Neutrophil (primary cell): ENCODE results near the gene INPP5A.
"Not testable (repeated sequence)": the region's sequence is repeated elsewhere in the genome, so short reads cannot be mapped to it uniquely, and the experiment has no call there.

ENCODE experiments used
- H3K27ac ChIP-seq: fragments of 200-600 bp; sonication (generic); 2 replicates; pipeline ENCODE4 v1.5.1; 2016; ENCODE audit warnings: mild to moderate bottlenecking, moderate library complexity
- H3K27me3 ChIP-seq: fragments of 200-600 bp; sonication (generic); 2 replicates; pipeline ENCODE4 v1.6.0; 2016; ENCODE audit warnings: mild to moderate bottlenecking
- H3K36me3 ChIP-seq: fragments of 200-600 bp; sonication (generic); 2 replicates; pipeline ENCODE4 v1.5.1; 2017
- H3K4me1 ChIP-seq, 2 experiments: fragments of 200-600 bp in 1 of 2; sonication (generic) in 1 of 2; 1 replicate in 1 of 2; 2 replicates in 1 of 2; pipeline versions ENCODE4 v1.5.1 to v1.6.1; 2013 to 2016; ENCODE audit warnings: low read depth in 1 of 2, low read length in 1 of 2, mild to moderate bottlenecking in 1 of 2, moderate library complexity in 1 of 2; ENCODE audit not compliant: control insufficient read depth in 1 of 2, insufficient read depth in 1 of 2
- H3K4me3 ChIP-seq, 2 experiments: fragments of 200-600 bp in 1 of 2; sonication (generic) in 1 of 2; 1 replicate in 1 of 2; 2 replicates in 1 of 2; pipeline ENCODE4 v1.5.1; 2013 to 2016; ENCODE audit warnings: low read depth in 1 of 2, low read length in 1 of 2, mild to moderate bottlenecking in 1 of 2, moderate library complexity in 1 of 2
- H3K9me3 ChIP-seq: fragments of 200-600 bp; sonication (generic); 2 replicates; pipeline ENCODE4 v1.5.1; 2016
- CTCF ChIP-seq: fragments of 200-600 bp; sonication (generic); IDR thresholded peaks from 2 replicates; pipeline ENCODE4 v1.5.1; 2016; ENCODE audit warnings: antibody characterized with exemption

Gene INPP5A

GRCh38 chr10:132679217-132679595 is 141.6 kb downstream of the INPP5A start:
- Histone ChIP-seq H3K9me3 (no peaks in the 10 kb centered on the region), H3K4me1 (no peaks in the 10 kb centered on the region)

GRCh38 chr10:132679640-132680039 is 142.1 kb downstream of the INPP5A start:
- no peak for TF ChIP-seq CTCF
- H3K27me3 ChIP-seq: no peaks in the 10 kb centered on the region
- H3K9me3 ChIP-seq: no peaks in the 10 kb centered on the region
- peaks cover 29% of the 10 kb centered on the region for H3K36me3 ChIP-seq
- no peak overlapping the region for H3K4me3 ChIP-seq
- H3K27ac ChIP-seq: no peak overlapping the region
- H3K4me1 ChIP-seq: peaks cover 0 to 2% of the 10 kb centered on the region in 2 experiments

More at GRCh38 chr10:132679217-132679595, 141.6 kb downstream of the INPP5A start:
- Histone ChIP-seq H3K27ac (no peak overlapping the region), H3K27me3 (no peaks in the 10 kb centered on the region), H3K36me3 (peaks cover 29% of the 10 kb centered on the region), H3K4me3 (no peak overlapping the region)
- no peak for TF ChIP-seq CTCF

DNA sequence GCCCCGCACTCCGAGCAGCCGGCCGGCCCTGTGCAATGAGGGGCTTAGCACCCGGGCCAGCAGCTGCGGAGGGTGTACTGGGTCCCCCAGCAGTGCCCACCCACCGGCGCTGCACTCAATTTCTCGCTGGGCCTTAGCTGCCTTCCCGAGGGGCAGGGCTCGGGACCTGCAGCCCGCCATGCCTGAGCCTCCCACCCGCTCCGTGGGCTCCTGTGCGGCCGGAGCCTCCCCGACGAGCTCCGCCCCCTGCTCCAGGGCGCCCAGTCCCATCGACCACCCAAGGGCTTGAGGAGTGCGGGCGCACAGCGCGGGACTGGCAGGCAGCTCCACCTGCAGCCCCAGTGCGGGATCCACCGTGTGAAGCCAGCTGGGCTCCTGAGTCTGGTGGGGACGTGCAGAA is 143.2 kb downstream of the INPP5A start:
- Histone ChIP-seq H3K36me3 (peaks cover 29% of the 10 kb centered on the region), H3K4me1 (peaks cover 5 to 10% of the 10 kb centered on the region in 2 experiments)
- not testable (repeated sequence) for H3K9me3 ChIP-seq, H3K27ac ChIP-seq, H3K27me3 ChIP-seq, H3K4me3 ChIP-seq

- H3K27me3 ChIP-seq: no peaks in the 10 kb centered on the region
- H3K4me1 ChIP-seq: peaks cover 5 to 10% of the 10 kb centered on the region in 2 experiments
- no peaks in the 10 kb centered on the region for H3K9me3 ChIP-seq
- no peak for TF ChIP-seq CTCF
- H3K36me3 ChIP-seq: peaks cover 28% of the 10 kb centered on the region
- no peak overlapping the region for H3K27ac ChIP-seq
- no peak overlapping the region for H3K4me3 ChIP-seq
These were observed 144.5 kb downstream of the INPP5A start for GRCh38 chr10:132681858-132682755.

GRCh38 chr10:132684164-132684891 is 146.7 kb downstream of the INPP5A start:
- Histone ChIP-seq H3K4me1 (peaks cover 5 to 10% of the 10 kb centered on the region in 2 experiments), H3K36me3 (peaks cover 31% of the 10 kb centered on the region), H3K4me3 (no peak overlapping the region), H3K27me3 (no peaks in the 10 kb centered on the region), H3K27ac (no peak overlapping the region), H3K9me3 (no peaks in the 10 kb centered on the region)
- TF ChIP-seq CTCF: no peak
